T-cell (primary cell): ENCODE results near the gene ABO. TPM values are rescaled to one million over a fixed set of nuclear protein-coding genes. Genes with fewer than 3 reads are reported as not detected.

Experiments
- ATAC-seq, 4 experiments: fragments of 200-7000 bp in 3 of 4; fragments of 150-1000 bp in 1 of 4; cut with Tn5 transposase; replicated peaks in 1 of 4; 1 replicate in 3 of 4; 2 replicates in 1 of 4; pipeline ENCODE4 v1.10.0; 2021; ENCODE audit warnings: moderate library complexity in 3 of 4, mild to moderate bottlenecking in 2 of 4, moderate number of reproducible peaks in 1 of 4
- CTCF ChIA-PET, 2 donors: fragments of 300-600 bp; sonication (Branson Sonifier 250); formaldehyde crosslinking; loops; one replicate each; lab custom pipeline; 2022; ENCODE audit warnings: antibody characterized with exemption in 2 of 2; lab: Charles Lee
- POLR2A ChIA-PET, 2 donors: fragments of 300-600 bp; sonication (Branson Sonifier 250); formaldehyde crosslinking; loops; one replicate each; lab custom pipeline; 2022; ENCODE audit warnings: antibody characterized with exemption in 2 of 2; lab: Charles Lee
- DNase-seq, 35 experiments: peaks; one replicate each; pipeline versions ENCODE4 v3.0.0 to v3.0.0-alpha.2; 2013 to 2023
- H3K27ac ChIP-seq: one replicate; pipeline ENCODE4 v1.5.1; 2013; ENCODE audit warnings: low read length
- H3K27me3 ChIP-seq, 2 experiments: replicated peaks in 1 of 2; 1 replicate in 1 of 2; 2 replicates in 1 of 2; pipeline versions ENCODE4 v1.6.1 to v1.7.0; 2013; ENCODE audit warnings: low read length in 1 of 2, mixed read lengths in 1 of 2; ENCODE audit not compliant: control insufficient read depth in 2 of 2, insufficient read depth in 2 of 2; ENCODE audit errors: extremely low read depth in 1 of 2
- H3K36me3 ChIP-seq, 2 donors: 1 replicate in 1 of 2; 2 replicates in 1 of 2; pipeline versions ENCODE4 v1.6.1 to v1.7.0; 2013; ENCODE audit warnings: low read length in 1 of 2; ENCODE audit not compliant: control insufficient read depth in 2 of 2, insufficient read depth in 1 of 2; ENCODE audit errors: extremely low read depth in 1 of 2
- H3K4me1 ChIP-seq, 2 experiments: 1 replicate in 1 of 2; 2 replicates in 1 of 2; pipeline versions ENCODE4 v1.6.1 to v1.7.0; 2013; ENCODE audit warnings: low read length in 2 of 2, mixed read lengths in 1 of 2; ENCODE audit not compliant: insufficient read depth in 2 of 2, control insufficient read depth in 1 of 2; ENCODE audit errors: extremely low read depth in 1 of 2
- H3K4me3 ChIP-seq, 2 donors: 1 replicate in 1 of 2; 2 replicates in 1 of 2; pipeline versions ENCODE4 v1.5.1 to v1.7.0; 2013; ENCODE audit warnings: mild to moderate bottlenecking in 2 of 2, low read length in 1 of 2, moderate library complexity in 1 of 2; ENCODE audit not compliant: control insufficient read depth in 1 of 2; ENCODE audit errors: extremely low read depth in 1 of 2
- H3K9me3 ChIP-seq: 2 replicates; pipeline ENCODE4 v1.7.0; 2013
- H3K27ac Mint-ChIP-seq, 2 donors: one replicate each; pipeline ENCODE4 v1.8.0; 2020 to 2021; ENCODE audit warnings: mild to moderate bottlenecking in 2 of 2, mixed read lengths in 2 of 2
- H3K27me3 Mint-ChIP-seq, 2 donors: one replicate each; pipeline ENCODE4 v1.8.0; 2021 to 2022; ENCODE audit warnings: mixed read lengths in 2 of 2
- H3K36me3 Mint-ChIP-seq: one replicate; pipeline ENCODE4 v1.8.0; 2021; ENCODE audit warnings: mixed read lengths
- H3K4me1 Mint-ChIP-seq, 3 donors: one replicate each; pipeline ENCODE4 v1.8.0; 2020 to 2022; ENCODE audit warnings: mixed read lengths in 3 of 3, mild to moderate bottlenecking in 1 of 3
- H3K4me3 Mint-ChIP-seq, 3 donors: one replicate each; pipeline ENCODE4 v1.8.0; 2020 to 2022; ENCODE audit warnings: mild to moderate bottlenecking in 3 of 3, mixed read lengths in 3 of 3, moderate library complexity in 3 of 3
- H3K9me3 Mint-ChIP-seq, 3 donors: one replicate each; pipeline ENCODE4 v1.8.0; 2020 to 2022; ENCODE audit warnings: mixed read lengths in 3 of 3
- WGBS: methylation state at CpG from one replicate; pipeline ENCODE4 v1.1.5; 2013; ENCODE audit warnings: missing lambda C conversion rate; ENCODE audit not compliant: insufficient coverage; 5-methylcytosine and 5-hydroxymethylcytosine counted together
- total RNA-seq, 35 experiments: library from RNA in 6 of 35; stranded (reverse) in 6 of 35; fragments of 120-200 nt in 1 of 35; gene quantifications; one replicate each; pipeline versions ENCODE4 v1.2.1 to v1.2.4 and lab custom pipeline; 2013 to 2026

Gene ABO
- total RNA-seq, 5 donors from 2014 or later (not counting 1 experiment from before 2014, with no cell fraction given): 0.06 to 1.8 (median 0.37) TPM; not detected in 1

DNA sequence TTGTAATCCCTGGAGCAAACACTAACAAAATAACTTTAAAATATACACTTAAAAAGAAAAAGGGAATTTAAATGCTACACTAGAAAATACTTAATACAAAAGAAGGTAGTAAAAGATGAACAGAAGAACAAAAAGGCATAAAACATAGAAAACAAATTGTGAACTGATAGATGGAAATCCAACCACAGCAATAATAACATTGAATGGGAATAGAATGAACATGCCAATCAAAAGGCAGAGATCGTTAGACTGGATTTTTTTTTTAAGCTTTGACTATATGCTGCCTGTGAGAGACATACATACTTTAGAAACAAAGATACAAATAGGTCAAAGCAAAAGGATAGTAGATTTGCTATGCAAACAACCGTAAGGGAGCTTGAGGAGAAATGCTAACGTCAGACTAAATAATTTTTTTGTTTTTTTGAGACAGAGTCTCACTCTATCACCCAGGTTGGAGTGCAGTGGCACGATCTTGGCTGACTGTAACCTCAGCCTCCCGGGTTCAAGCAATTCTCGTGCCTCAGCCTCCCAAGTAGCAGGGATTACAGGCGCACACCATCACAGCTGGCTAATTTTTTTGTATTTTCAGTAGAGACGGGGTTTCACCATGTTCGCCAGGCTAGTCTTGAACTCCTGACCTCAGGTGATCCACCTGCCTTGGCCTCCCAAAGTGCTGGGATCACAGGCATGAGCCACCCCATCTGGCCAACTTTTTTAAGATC lies 6.5 kb downstream of the ABO start:
- no peaks in the 10 kb centered on the region for H3K9me3 Mint-ChIP-seq
- no peak overlapping the region for H3K27ac Mint-ChIP-seq
- peaks cover 23 to 40% of the 10 kb centered on the region in 2 donors for H3K27me3 Mint-ChIP-seq
- CTCF ChIA-PET: interaction anchor here in 1 of 2 donors (0.6 kb wide), 1 partner anchor 83 kb away, joined by 3 read pairs; no protein-coding TSS in a partner anchor
- ATAC-seq (no peak), DNase-seq (no peak)
- H3K27me3 ChIP-seq: peaks cover 2 to 19% of the 10 kb centered on the region in 2 experiments
- H3K9me3 ChIP-seq: no peaks in the 10 kb centered on the region
- no peaks in the 10 kb centered on the region for H3K36me3 ChIP-seq
- 78% methylated on average over 4 of the region's 9 CpGs for WGBS
- no peaks in the 10 kb centered on the region for H3K36me3 Mint-ChIP-seq
- H3K27ac ChIP-seq: no peak overlapping the region
- H3K4me3 ChIP-seq: no peak overlapping the region
- H3K4me3 Mint-ChIP-seq: no peak overlapping the region
- H3K4me1 ChIP-seq: peaks cover 0 to 4% of the 10 kb centered on the region in 2 experiments
- POLR2A ChIA-PET: no interaction called here
- H3K4me1 Mint-ChIP-seq: no peaks in the 10 kb centered on the region

DNA sequence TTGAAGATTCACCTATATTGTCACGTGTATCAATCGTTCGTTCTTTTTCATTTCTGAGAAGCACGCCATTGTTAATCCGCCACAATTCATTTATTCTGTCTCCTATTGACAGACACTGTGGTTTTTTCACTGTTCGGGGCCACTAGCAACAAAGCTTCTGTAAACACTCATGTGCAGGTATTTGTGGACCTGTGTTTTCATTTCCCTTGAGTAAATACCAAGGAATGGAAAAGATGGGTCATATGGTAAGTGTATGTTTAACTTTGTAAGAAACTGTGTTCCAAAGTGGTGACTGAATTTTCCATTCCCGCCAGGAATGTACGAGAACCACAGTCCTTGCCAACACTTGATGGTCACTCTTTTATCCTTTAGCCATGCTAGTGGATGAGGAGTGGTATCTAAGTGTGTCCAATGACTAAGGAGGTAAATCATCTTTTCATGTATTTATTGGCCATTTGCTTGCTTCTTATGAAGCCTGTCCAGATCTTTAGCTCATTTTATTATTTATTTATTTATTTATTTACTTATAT lies 10.7 kb downstream of the ABO start:
- Mint-ChIP-seq H3K9me3 (no peaks in the 10 kb centered on the region), H3K4me3 (no peak overlapping the region), H3K27ac (no peak overlapping the region), H3K27me3 (peaks cover 25 to 31% of the 10 kb centered on the region in 2 donors), H3K4me1 (peaks cover 0 to 6% (median 0%) of the 10 kb centered on the region in 3 donors), H3K36me3 (no peaks in the 10 kb centered on the region)
- Histone ChIP-seq H3K27ac (no peak overlapping the region), H3K9me3 (no peaks in the 10 kb centered on the region), H3K36me3 (no peaks in the 10 kb centered on the region), H3K4me1 (no peaks in the 10 kb centered on the region), H3K27me3 (peaks cover 0 to 21% of the 10 kb centered on the region in 2 experiments), H3K4me3 (no peak overlapping the region)
- no peak for ATAC-seq
- POLR2A ChIA-PET: no interaction called here
- no CpG with 5 or more reads among the region's 8 CpGs for WGBS
- no peak for DNase-seq
- CTCF ChIA-PET: interaction anchor here in 1 of 2 donors (0.6 kb wide), 2 partner anchors 92 to 228 kb away, joined by 3 to 4 read pairs; no protein-coding TSS in a partner anchor

DNA sequence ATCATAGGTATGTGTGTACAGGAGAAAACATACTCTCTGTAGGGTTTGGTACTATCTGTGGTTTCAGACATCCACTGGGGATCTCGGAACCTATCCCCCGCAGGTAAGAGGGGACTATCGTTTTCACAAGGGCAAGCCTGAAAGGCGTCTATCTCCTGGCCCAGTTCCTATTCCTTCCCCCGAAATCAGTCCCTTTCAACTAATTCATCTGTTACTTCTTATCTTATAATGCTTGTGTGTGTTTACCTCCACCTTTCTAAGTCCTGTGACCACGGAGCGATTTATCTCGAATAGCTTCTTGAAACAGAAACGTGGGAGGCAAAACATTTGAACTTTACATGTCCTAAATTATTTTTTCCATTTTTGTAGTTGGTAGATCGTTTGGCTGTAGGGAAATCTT lies 11.4 kb downstream of the ABO start:
- no peak for ATAC-seq
- no peak for DNase-seq
- Mint-ChIP-seq H3K4me1 (peaks cover 0 to 6% (median 0%) of the 10 kb centered on the region in 3 donors), H3K4me3 (no peak overlapping the region), H3K27me3 (peaks cover 28 to 29% of the 10 kb centered on the region in 2 donors), H3K9me3 (no peaks in the 10 kb centered on the region), H3K36me3 (no peaks in the 10 kb centered on the region), H3K27ac (no peak overlapping the region)
- Histone ChIP-seq H3K9me3 (no peaks in the 10 kb centered on the region), H3K27ac (no peak overlapping the region), H3K4me1 (no peaks in the 10 kb centered on the region), H3K27me3 (peaks cover 0 to 21% of the 10 kb centered on the region in 2 experiments), H3K36me3 (no peaks in the 10 kb centered on the region), H3K4me3 (no peak overlapping the region)
- ChIA-PET CTCF (no interaction called here), POLR2A (no interaction called here)
- WGBS: no CpG with 5 or more reads among the region's 10 CpGs

DNA sequence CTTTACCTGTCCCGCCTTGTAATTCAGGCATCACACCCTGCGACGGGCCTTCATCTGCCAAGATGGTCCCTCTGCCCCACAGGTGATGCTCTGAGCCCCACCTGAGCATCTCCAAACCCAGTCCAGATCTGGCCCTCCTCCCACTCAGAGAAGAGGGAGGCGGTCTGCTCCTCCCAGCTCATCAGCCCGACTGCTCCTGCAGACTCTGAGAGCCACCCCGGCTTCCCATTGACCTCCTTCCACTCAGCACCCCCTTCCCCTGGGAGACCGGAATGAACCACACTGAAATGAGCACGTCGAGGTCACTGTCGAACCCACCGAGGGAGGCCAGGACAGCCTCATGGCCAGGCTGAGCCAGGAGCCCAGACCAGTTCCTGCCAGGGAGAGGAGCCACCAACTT lies 12.8 kb downstream of the ABO start:
- no peak overlapping the region for H3K27ac ChIP-seq
- no peaks in the 10 kb centered on the region for H3K36me3 Mint-ChIP-seq
- no peak for ATAC-seq

DNA sequence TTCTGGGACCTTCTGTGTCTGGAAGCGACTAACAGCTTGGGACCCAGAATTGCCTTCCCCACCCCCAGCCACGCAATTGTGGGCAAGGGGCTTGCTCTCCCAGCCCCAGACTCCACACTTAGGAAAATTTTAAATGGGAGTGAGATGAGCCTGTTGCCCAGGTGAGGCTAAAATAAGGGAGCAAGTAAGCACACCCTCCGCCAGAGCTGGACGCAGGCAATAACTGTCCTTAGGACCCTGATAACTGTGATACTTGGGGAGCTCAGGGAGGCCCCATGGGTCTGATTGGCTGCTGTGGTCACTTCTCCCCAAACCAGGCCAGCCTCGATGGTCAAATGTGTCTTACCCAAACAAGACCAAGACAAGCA lies 13.3 kb downstream of the ABO start:
- POLR2A ChIA-PET: no interaction called here
- Mint-ChIP-seq H3K9me3 (no peaks in the 10 kb centered on the region), H3K36me3 (no peaks in the 10 kb centered on the region), H3K27me3 (peaks cover 19 to 22% of the 10 kb centered on the region in 2 donors), H3K4me1 (peaks cover 0 to 6% (median 0%) of the 10 kb centered on the region in 3 donors), H3K27ac (no peak overlapping the region), H3K4me3 (no peak overlapping the region)
- 93% methylated on average over 2 of the region's 5 CpGs for WGBS
- ATAC-seq: no peak
- H3K27ac ChIP-seq: no peak overlapping the region
- H3K4me3 ChIP-seq: no peak overlapping the region
- no peaks in the 10 kb centered on the region for H3K36me3 ChIP-seq
- peaks cover 0 to 36% of the 10 kb centered on the region in 2 experiments for H3K27me3 ChIP-seq
- CTCF ChIA-PET: no interaction called here
- H3K4me1 ChIP-seq: peaks cover 0 to 2% of the 10 kb centered on the region in 2 experiments
- DNase-seq: no peak
- H3K9me3 ChIP-seq: no peaks in the 10 kb centered on the region

More for the DNA sequence above, 12.8 kb downstream of the ABO start:
- H3K4me1 Mint-ChIP-seq: peaks cover 0 to 6% (median 0%) of the 10 kb centered on the region in 3 donors
- peaks cover 0 to 34% of the 10 kb centered on the region in 2 experiments for H3K27me3 ChIP-seq
- no peak overlapping the region for H3K4me3 ChIP-seq
- H3K36me3 ChIP-seq: no peaks in the 10 kb centered on the region
- no peaks in the 10 kb centered on the region for H3K9me3 ChIP-seq
- H3K9me3 Mint-ChIP-seq: no peaks in the 10 kb centered on the region
- peaks cover 21 to 22% of the 10 kb centered on the region in 2 donors for H3K27me3 Mint-ChIP-seq
- WGBS: 80% methylated on average over 10 of the region's 11 CpGs
- H3K27ac Mint-ChIP-seq: no peak overlapping the region
- CTCF ChIA-PET: no interaction called here
- H3K4me1 ChIP-seq: peaks cover 0 to under 1% of the 10 kb centered on the region in 2 experiments
- POLR2A ChIA-PET: no interaction called here
- no peak overlapping the region for H3K4me3 Mint-ChIP-seq
- DNase-seq: no peak

DNA sequence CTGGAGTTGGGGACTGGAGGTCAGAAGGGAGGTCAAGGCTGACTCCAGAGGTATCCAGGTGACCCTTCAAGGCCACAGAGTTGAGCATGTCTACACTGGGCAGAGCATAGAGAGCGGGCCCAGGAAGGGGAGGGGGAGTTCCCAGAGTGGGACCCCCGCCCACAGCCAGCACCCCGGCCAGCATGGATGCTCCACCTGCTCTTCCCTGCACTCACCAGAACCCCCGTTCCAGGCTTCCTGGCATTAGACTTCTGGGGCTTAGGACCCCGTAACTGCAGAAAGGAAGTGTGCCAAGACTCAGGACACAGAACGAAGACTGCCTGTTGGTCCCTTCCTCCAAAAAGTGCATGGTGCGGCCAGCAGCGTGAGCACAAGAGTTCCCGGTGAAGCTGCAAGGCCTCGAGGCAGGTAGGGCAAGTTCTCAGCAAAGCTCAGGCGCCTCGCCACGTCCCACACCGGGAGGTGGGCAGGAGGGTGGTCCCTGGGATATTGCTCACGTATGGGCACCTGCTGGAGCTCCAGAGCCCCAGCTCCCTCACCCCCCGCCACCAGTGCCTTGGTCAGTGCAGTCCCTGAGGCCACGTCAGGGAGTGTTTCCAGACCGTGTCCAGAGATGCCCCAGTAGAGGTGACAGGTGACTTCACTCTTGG lies 13.8 kb downstream of the ABO start:
- H3K27ac Mint-ChIP-seq: no peak overlapping the region
- ATAC-seq (no peak), DNase-seq (no peak)
- no peaks in the 10 kb centered on the region for H3K36me3 ChIP-seq
- H3K36me3 Mint-ChIP-seq: no peaks in the 10 kb centered on the region
- peaks cover 0 to 2% of the 10 kb centered on the region in 2 experiments for H3K4me1 ChIP-seq
- POLR2A ChIA-PET: no interaction called here
- H3K4me3 ChIP-seq: no peak overlapping the region
- no peak overlapping the region for H3K4me3 Mint-ChIP-seq
- no peak overlapping the region for H3K27ac ChIP-seq
- CTCF ChIA-PET: no interaction called here
- no peaks in the 10 kb centered on the region for H3K9me3 Mint-ChIP-seq
- 89% methylated on average over 10 of the region's 18 CpGs for WGBS
- peaks cover 16 to 25% of the 10 kb centered on the region in 2 donors for H3K27me3 Mint-ChIP-seq
- H3K4me1 Mint-ChIP-seq: peaks cover 0 to 6% (median 0%) of the 10 kb centered on the region in 3 donors
- no peaks in the 10 kb centered on the region for H3K9me3 ChIP-seq
- peaks cover 0 to 40% of the 10 kb centered on the region in 2 experiments for H3K27me3 ChIP-seq
